Measurements from ENCODE around the gene DCPS.

DNA sequence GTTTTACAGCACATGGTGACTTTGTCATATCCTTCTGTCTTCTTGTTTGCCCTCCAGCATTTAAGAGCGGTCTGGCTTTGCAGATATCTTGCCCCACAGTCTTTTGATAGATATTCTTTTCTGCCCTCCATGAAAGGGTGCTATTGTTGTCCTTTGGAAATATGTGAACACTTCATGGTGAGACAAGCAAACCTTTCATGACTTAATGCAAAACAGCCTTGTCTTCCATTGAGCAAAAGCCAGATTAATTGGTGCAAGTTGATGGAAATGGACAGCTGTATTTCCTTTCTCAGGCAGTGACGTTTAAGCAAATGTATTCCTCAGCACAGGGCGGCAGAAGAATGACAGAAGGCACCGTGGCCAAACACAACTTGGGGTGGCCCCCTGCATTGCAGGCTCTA lies 4.4 kb downstream of the DCPS start:
- TF ChIP-seq CTCF (IDR thresholded peaks at IDR 0.05; ENCODE audit: insufficient read depth, low read length, poor library complexity, severe bottlenecking): no peak
- no peak for TF ChIP-seq EZH2phosphoT487 (conservative IDR thresholded peaks at IDR 0.05; ENCODE audit: low read length)

Data from SU-DHL-6 (cell line).